ENCODE results near the gene PTGER1. TPM values are rescaled to one million over a fixed set of nuclear protein-coding genes. Genes with fewer than 3 reads are reported as not detected.
"Not testable (repeated sequence)": the region's sequence is repeated elsewhere in the genome, so short reads cannot be mapped to it uniquely, and the experiment has no call there.

Gene PTGER1
- total RNA-seq, 3 donors from 2014 or later (not counting 1 experiment from before 2014, with no cell fraction given): 0.35 to 0.73 TPM; not detected in 1

GRCh38 chr19:14460935-14461334, 14.2 kb downstream of the PTGER1 start:
- Mint-ChIP-seq H3K9me3 (no peaks in the 10 kb centered on the region), H3K4me1 (peaks cover 31 to 32% of the 10 kb centered on the region in 2 donors), H3K36me3 (no peaks in the 10 kb centered on the region), H3K27me3 (ENCODE audit: low read depth in 2 of 2) (no peaks in the 10 kb centered on the region), H3K4me3 (peak overlapping the region; percentile 29), H3K27ac (peak overlapping the region; percentile 64 to 72)
- no peaks in the 10 kb centered on the region for H3K9me3 ChIP-seq (ENCODE audit: control insufficient read depth, insufficient read depth, low read length)
- H3K27ac ChIP-seq (ENCODE audit: low read length): no peak overlapping the region
- WGBS (ENCODE audit: insufficient coverage): 99% methylated on average over 2 of the region's 2 CpGs
- DNase-seq (no peak), ATAC-seq (no peak)
- intact Hi-C loops (cut with micrococcal nuclease): no loop called here
- H3K36me3 ChIP-seq (ENCODE audit: control insufficient read depth, insufficient read depth, low read length): peaks cover 66% of the 10 kb centered on the region
- H3K27me3 ChIP-seq (ENCODE audit: control insufficient read depth, insufficient read depth, low read length): no peaks in the 10 kb centered on the region
- no peak for TF ChIP-seq CTCF (IDR thresholded peaks at IDR 0.05)
- peaks cover 28% of the 10 kb centered on the region for H3K4me1 ChIP-seq (ENCODE audit: control insufficient read depth, insufficient read depth, low read length)
- H3K4me3 ChIP-seq (ENCODE audit: low read length): no peak overlapping the region

- peak; percentile 97 to 99 (median 99) for ATAC-seq
- H3K4me1 Mint-ChIP-seq: peaks cover 31 to 34% of the 10 kb centered on the region in 2 donors
Measured at GRCh38 chr19:14459703-14460102, 15.5 kb downstream of the PTGER1 start.

GRCh38 chr19:14452303-14452702, 22.9 kb downstream of the PTGER1 start:
- DNase-seq; H3K9me3 Mint-ChIP-seq; H3K27me3 ChIP-seq (ENCODE audit: control insufficient read depth, insufficient read depth, low read length); H3K4me3 Mint-ChIP-seq; H3K4me1 ChIP-seq (ENCODE audit: control insufficient read depth, insufficient read depth, low read length); ATAC-seq; intact Hi-C loops (cut with micrococcal nuclease); H3K27ac ChIP-seq (ENCODE audit: low read length); H3K4me3 ChIP-seq (ENCODE audit: low read length); H3K36me3 Mint-ChIP-seq; H3K9me3 ChIP-seq (ENCODE audit: control insufficient read depth, insufficient read depth, low read length); H3K27me3 Mint-ChIP-seq (ENCODE audit: low read depth in 2 of 2): not testable (repeated sequence)
- 92% methylated on average over 3 of the region's 3 CpGs for WGBS (ENCODE audit: insufficient coverage)
- Mint-ChIP-seq H3K4me1 (peaks cover 12 to 33% of the 10 kb centered on the region in 2 donors), H3K27ac (peak overlapping the region in 1 of 2 donors; percentile 69)
- H3K36me3 ChIP-seq (ENCODE audit: control insufficient read depth, insufficient read depth, low read length): peaks cover 64% of the 10 kb centered on the region

More at GRCh38 chr19:14459703-14460102, 15.5 kb downstream of the PTGER1 start:
- peaks cover 28% of the 10 kb centered on the region for H3K4me1 ChIP-seq (ENCODE audit: control insufficient read depth, insufficient read depth, low read length)
- Mint-ChIP-seq H3K36me3 (no peaks in the 10 kb centered on the region), H3K9me3 (no peaks in the 10 kb centered on the region), H3K27ac (peak overlapping the region; percentile 64 to 72), H3K4me3 (peak overlapping the region; percentile 82), H3K27me3 (ENCODE audit: low read depth in 2 of 2) (no peaks in the 10 kb centered on the region)
- 30% methylated on average over 5 of the region's 5 CpGs for WGBS (ENCODE audit: insufficient coverage)
- intact Hi-C loops (cut with micrococcal nuclease): loop anchor here (1.0 to 2.0 kb wide), 4 partner anchors 13 to 24 kb away; no protein-coding TSS in a partner anchor
- DNase-seq: peak; percentile 74 to 75
- H3K36me3 ChIP-seq (ENCODE audit: control insufficient read depth, insufficient read depth, low read length): peaks cover 64% of the 10 kb centered on the region
- peak overlapping the region; percentile 76 for H3K27ac ChIP-seq (ENCODE audit: low read length)
- no peaks in the 10 kb centered on the region for H3K27me3 ChIP-seq (ENCODE audit: control insufficient read depth, insufficient read depth, low read length)
- no peaks in the 10 kb centered on the region for H3K9me3 ChIP-seq (ENCODE audit: control insufficient read depth, insufficient read depth, low read length)
- TF ChIP-seq CTCF (IDR thresholded peaks at IDR 0.05): no peak
- no peak overlapping the region for H3K4me3 ChIP-seq (ENCODE audit: low read length)

GRCh38 chr19:14450876-14451275, 24.3 kb downstream of the PTGER1 start:
- intact Hi-C loops (cut with micrococcal nuclease): no loop called here
- H3K4me1 Mint-ChIP-seq: peaks cover 12 to 30% of the 10 kb centered on the region in 2 donors
- ATAC-seq (no peak), DNase-seq (no peak)
- H3K9me3 Mint-ChIP-seq: no peaks in the 10 kb centered on the region
- H3K4me3 Mint-ChIP-seq: no peak overlapping the region
- no peaks in the 10 kb centered on the region for H3K27me3 Mint-ChIP-seq (ENCODE audit: low read depth in 2 of 2)
- Histone ChIP-seq H3K4me3 (ENCODE audit: low read length) (no peak overlapping the region), H3K9me3 (ENCODE audit: control insufficient read depth, insufficient read depth, low read length) (no peaks in the 10 kb centered on the region), H3K27ac (ENCODE audit: low read length) (no peak overlapping the region), H3K36me3 (ENCODE audit: control insufficient read depth, insufficient read depth, low read length) (peaks cover 73% of the 10 kb centered on the region), H3K27me3 (ENCODE audit: control insufficient read depth, insufficient read depth, low read length) (no peaks in the 10 kb centered on the region), H3K4me1 (ENCODE audit: control insufficient read depth, insufficient read depth, low read length) (peaks cover 4% of the 10 kb centered on the region)
- no peak for TF ChIP-seq CTCF (IDR thresholded peaks at IDR 0.05)
- H3K27ac Mint-ChIP-seq: peak overlapping the region in 1 of 2 donors; percentile 69
- no peaks in the 10 kb centered on the region for H3K36me3 Mint-ChIP-seq
- WGBS (ENCODE audit: insufficient coverage): 98% methylated on average over 19 of the region's 19 CpGs

All from natural killer cell (primary cell).